Dendritic cell treated with granulocyte-macrophage colony-stimulating factor and Interleukin-4, amounts not matched to agents 40 ng/mL and 50 ng/mL, for 4 days (primary cell): ENCODE results near the gene MAP3K4.

Experiments
- H3K27ac Mint-ChIP-seq: one replicate; pipeline ENCODE4 v1.8.0; 2022; ENCODE audit warnings: mild to moderate bottlenecking, mixed read lengths
- H3K27me3 Mint-ChIP-seq: one replicate; pipeline ENCODE4 v1.8.0; 2022; ENCODE audit warnings: mild to moderate bottlenecking, mixed read lengths
- H3K36me3 Mint-ChIP-seq: one replicate; pipeline ENCODE4 v1.8.0; 2022; ENCODE audit warnings: low read depth, mixed read lengths
- H3K4me1 Mint-ChIP-seq: one replicate; pipeline ENCODE4 v1.8.0; 2022; ENCODE audit warnings: low read depth, mixed read lengths
- H3K4me3 Mint-ChIP-seq: one replicate; pipeline ENCODE4 v1.8.0; 2022; ENCODE audit warnings: mild to moderate bottlenecking, moderate library complexity, mixed read lengths
- H3K9me3 Mint-ChIP-seq: one replicate; pipeline ENCODE4 v1.8.0; 2022; ENCODE audit warnings: mixed read lengths
- intact Hi-C: fragments of 100-400 bp; cut with micrococcal nuclease; formaldehyde crosslinking; loops from one replicate; pipeline ENCODE4 v1.15.0; 2022

MAP3K4 gene, protein sequence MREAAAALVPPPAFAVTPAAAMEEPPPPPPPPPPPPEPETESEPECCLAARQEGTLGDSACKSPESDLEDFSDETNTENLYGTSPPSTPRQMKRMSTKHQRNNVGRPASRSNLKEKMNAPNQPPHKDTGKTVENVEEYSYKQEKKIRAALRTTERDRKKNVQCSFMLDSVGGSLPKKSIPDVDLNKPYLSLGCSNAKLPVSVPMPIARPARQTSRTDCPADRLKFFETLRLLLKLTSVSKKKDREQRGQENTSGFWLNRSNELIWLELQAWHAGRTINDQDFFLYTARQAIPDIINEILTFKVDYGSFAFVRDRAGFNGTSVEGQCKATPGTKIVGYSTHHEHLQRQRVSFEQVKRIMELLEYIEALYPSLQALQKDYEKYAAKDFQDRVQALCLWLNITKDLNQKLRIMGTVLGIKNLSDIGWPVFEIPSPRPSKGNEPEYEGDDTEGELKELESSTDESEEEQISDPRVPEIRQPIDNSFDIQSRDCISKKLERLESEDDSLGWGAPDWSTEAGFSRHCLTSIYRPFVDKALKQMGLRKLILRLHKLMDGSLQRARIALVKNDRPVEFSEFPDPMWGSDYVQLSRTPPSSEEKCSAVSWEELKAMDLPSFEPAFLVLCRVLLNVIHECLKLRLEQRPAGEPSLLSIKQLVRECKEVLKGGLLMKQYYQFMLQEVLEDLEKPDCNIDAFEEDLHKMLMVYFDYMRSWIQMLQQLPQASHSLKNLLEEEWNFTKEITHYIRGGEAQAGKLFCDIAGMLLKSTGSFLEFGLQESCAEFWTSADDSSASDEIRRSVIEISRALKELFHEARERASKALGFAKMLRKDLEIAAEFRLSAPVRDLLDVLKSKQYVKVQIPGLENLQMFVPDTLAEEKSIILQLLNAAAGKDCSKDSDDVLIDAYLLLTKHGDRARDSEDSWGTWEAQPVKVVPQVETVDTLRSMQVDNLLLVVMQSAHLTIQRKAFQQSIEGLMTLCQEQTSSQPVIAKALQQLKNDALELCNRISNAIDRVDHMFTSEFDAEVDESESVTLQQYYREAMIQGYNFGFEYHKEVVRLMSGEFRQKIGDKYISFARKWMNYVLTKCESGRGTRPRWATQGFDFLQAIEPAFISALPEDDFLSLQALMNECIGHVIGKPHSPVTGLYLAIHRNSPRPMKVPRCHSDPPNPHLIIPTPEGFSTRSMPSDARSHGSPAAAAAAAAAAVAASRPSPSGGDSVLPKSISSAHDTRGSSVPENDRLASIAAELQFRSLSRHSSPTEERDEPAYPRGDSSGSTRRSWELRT (N-terminal part only)

DNA sequence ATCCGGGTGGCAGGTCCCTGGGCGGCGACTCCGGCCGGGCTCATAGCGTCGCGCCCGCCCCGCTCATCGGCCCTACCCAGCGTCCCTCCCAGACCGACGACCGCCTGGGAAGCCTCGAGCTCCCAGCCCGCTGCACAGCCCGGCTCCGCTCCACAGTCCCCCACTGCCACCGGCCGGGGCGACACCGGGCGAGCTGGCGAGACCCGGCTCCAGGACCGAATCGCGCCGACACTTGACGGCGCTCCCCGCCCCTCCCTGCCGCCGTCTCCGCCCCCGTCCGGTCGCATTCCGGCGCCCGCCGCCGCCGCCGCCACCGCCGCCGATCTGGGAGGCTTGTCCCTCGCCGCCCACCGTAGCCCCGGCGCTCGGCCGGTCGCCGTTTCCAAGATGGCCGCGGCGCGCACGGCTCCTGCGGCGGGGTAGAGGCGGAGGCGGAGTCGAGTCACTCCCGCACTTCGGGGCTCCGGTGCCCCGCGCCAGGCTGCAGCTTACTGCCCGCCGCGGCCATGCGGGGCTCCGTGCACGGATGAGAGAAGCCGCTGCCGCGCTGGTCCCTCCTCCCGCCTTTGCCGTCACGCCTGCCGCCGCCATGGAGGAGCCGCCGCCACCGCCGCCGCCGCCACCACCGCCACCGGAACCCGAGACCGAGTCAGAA lies at the start of gene MAP3K4:
TSS of gene MAP3K4 (plus strand) at position 364 of the 655 bp plus-strand sequence. CDS start at position 527, 163 bp downstream.
- Mint-ChIP-seq H3K9me3 (no peaks in the 10 kb centered on the region), H3K4me3 (peak within 1 kb of the TSS; percentile 89), H3K4me1 (peaks cover 52% of the 10 kb centered on the region), H3K27ac (peak within 1 kb of the TSS; percentile 89), H3K36me3 (peaks cover 16% of the 10 kb centered on the region), H3K27me3 (peaks cover 2% of the 10 kb centered on the region)
- intact Hi-C loops, result loop anchor here (1.0 to 10.0 kb wide), 3 partner anchors 61 to 1733 kb away; partner anchors contain the start of genes AGPAT4, PACRG and PRKN

DNA sequence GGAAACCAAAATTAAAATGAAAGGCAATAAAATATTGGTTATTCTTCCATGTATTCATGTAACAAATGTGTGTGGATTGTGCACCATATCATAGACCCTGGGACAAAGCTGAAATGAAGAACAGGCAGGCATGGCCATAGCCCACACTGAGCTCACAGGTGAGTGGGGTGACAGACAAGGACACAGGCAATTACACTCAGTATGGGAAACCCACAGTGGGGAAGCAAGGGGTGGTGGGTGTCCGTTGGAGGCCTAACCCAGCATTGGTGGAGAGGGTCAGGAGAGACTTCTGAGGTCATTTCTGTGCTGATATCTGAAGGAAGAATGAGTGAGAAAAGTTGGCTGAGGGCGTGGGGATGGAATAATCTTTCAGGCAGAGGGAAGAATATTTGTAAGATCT lies 47.6 kb upstream of the MAP3K4 start:
- Mint-ChIP-seq H3K27ac (no peak overlapping the region), H3K36me3 (no peaks in the 10 kb centered on the region), H3K27me3 (peaks cover 6% of the 10 kb centered on the region), H3K4me3 (no peak overlapping the region), H3K9me3 (no peaks in the 10 kb centered on the region), H3K4me1 (no peaks in the 10 kb centered on the region)
- intact Hi-C loops, result no loop called here

DNA sequence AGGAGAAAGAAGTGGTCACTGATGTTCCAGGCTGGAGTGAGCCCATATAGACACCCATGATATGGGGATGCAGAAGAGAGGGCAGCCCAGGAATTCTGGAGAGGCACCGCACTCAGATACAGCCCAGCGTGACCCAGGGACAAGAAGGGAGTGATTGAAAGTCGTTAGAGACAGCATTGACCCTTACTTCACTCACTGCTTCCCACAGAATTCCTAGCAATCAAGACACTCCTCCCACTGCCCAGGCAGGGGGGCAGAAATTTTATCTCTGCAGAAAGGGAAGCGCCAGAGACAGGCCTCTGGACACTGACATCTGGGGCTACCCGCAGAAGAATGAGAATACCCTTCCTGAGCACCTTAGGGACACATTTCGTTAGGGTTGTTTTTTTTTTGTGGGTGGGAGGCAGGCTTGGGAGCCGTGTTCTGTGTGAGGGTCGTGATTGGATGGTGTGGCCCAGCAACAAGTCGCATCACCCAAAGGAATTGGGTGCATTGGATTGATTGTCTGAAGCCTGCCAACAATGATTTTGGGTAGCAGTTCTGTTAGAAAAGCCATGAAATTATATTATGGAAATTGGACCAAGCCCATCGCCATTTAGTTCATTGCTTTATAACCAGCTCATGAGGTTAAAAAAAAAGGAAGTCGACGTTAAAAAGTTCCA lies 45.9 kb upstream of the MAP3K4 start:
- intact Hi-C loops, result no loop called here

DNA sequence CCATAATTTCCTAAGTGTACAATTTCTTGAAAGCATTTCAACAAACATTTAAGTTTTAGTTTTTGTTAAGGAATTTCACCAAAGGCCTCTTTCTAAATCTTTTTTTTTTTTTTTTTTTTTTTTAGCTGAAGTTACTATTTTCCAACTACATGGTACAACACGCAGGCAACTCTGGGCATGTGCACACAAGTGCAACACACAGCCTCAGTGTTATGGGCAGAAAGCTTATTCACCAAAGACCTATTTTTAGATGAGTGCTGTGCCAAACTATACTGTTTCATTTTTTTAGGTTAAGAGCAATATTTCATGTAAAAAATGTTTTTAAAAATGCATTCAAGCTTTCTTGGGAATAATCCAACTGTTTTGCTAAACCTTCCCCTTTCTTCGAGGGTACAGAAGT lies 42.0 kb upstream of the MAP3K4 start:
- no peaks in the 10 kb centered on the region for H3K36me3 Mint-ChIP-seq
- no peak overlapping the region for H3K27ac Mint-ChIP-seq
- H3K27me3 Mint-ChIP-seq, result peaks cover 13% of the 10 kb centered on the region
- no peak overlapping the region for H3K4me3 Mint-ChIP-seq
- no peaks in the 10 kb centered on the region for H3K4me1 Mint-ChIP-seq
- intact Hi-C loops, result no loop called here
- no peaks in the 10 kb centered on the region for H3K9me3 Mint-ChIP-seq

More for the DNA sequence above, 45.9 kb upstream of the MAP3K4 start:
- H3K4me1 Mint-ChIP-seq, result no peaks in the 10 kb centered on the region
- H3K27ac Mint-ChIP-seq, result no peak overlapping the region
- no peak overlapping the region for H3K4me3 Mint-ChIP-seq
- no peaks in the 10 kb centered on the region for H3K36me3 Mint-ChIP-seq
- H3K27me3 Mint-ChIP-seq, result peaks cover 2% of the 10 kb centered on the region
- H3K9me3 Mint-ChIP-seq, result no peaks in the 10 kb centered on the region

DNA sequence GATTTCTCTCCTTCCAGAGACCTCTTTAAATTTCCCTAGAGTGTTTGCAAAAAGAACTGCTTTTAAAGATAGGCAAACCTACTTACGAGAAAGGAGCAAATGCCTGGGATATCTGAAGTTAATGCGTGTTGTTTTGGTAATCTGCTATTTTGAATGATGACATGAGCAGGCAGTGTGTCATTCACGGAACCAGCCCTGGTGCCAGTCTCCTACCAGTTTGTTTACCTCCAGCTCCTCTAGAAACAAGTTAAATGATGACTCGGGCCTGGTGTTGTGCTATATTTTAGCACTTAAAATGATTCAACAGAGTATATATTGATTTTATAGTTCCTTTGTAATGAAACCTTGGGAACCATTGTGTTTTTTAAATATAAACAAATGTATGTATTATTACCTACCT lies 41.1 kb upstream of the MAP3K4 start:
- H3K27me3 Mint-ChIP-seq, result peaks cover 14% of the 10 kb centered on the region
- no peak overlapping the region for H3K4me3 Mint-ChIP-seq
- H3K27ac Mint-ChIP-seq, result no peak overlapping the region
- no peaks in the 10 kb centered on the region for H3K9me3 Mint-ChIP-seq
- H3K36me3 Mint-ChIP-seq, result no peaks in the 10 kb centered on the region
- H3K4me1 Mint-ChIP-seq, result no peaks in the 10 kb centered on the region
- intact Hi-C loops, result no loop called here

DNA sequence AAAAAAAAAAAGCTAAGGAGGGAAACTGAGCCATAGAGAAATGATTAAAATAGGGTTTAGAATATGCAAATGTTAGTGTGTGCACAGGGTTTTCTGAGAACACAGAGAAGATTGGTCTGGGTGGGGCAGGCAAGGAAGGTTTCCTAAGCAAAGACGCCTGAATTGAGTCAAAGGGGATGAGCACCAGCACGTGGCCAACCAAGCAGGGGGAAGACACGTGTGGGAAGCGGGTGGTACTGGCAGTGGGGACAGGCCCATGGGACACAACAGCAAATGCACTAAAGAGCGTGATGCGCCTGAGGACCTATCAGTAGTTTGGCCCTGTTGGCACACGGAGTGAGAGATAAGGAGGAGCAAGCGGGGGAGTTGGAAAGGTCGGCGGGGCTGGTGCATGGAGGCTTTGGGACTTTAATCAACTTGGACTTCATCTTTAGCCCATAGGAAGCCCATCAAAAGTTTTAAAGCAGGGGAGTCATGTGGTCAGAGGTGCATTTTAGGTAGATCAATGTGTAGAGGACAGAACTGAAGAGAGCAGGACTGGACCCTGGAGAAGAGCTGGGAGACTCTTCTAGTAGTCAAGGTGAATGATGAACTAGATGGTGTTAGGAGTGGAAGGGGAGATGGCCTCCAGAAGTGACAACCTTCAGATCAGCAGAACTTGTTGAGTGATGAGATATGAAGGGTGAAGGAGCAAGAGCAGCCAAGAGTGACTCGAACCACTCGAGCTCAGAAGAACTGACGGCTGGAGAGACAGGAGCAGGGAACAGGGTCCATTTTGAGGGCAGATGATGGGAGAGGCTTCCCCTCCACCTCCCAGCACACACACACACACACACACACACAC lies 40.2 kb upstream of the MAP3K4 start:
- Mint-ChIP-seq H3K27me3 (peaks cover 15% of the 10 kb centered on the region), H3K27ac (no peak overlapping the region), H3K9me3 (no peaks in the 10 kb centered on the region), H3K36me3 (no peaks in the 10 kb centered on the region), H3K4me1 (no peaks in the 10 kb centered on the region), H3K4me3 (no peak overlapping the region)
- intact Hi-C loops, result no loop called here

DNA sequence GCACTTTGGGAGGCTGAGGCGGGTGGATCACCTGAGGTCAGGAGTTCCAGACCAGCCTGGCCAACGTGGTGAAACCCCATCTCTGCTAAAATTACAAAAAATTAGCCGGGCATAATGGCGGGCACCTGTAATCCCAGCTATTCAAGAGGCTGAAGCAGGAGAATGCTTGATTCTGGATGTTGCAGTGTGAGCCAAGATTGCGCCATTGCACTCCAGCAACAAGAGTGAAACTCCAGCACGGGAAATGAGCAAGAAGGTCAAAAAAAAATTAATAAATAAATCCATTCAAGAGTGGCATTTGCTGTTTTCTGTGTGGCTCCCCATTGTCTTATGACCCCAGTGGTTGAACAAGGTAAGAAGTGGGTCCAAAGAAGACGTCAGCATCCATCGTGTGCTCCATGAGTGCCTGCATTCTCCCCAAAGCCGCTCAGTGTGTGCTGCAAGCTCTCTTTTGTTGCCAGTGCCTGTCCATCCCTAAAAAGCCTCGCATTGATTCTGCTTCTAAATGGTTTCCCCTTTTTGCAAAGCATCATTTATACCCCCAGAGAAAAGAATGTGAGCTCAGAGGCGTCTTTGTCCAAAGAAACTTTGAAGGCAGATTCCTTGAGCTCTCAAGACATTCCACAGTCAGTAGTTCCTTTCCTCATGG lies 38.8 kb upstream of the MAP3K4 start:
- Mint-ChIP-seq H3K9me3 (no peaks in the 10 kb centered on the region), H3K36me3 (no peaks in the 10 kb centered on the region), H3K27me3 (peaks cover 17% of the 10 kb centered on the region), H3K4me3 (no peak overlapping the region), H3K4me1 (no peaks in the 10 kb centered on the region), H3K27ac (no peak overlapping the region)
- intact Hi-C loops, result no loop called here

DNA sequence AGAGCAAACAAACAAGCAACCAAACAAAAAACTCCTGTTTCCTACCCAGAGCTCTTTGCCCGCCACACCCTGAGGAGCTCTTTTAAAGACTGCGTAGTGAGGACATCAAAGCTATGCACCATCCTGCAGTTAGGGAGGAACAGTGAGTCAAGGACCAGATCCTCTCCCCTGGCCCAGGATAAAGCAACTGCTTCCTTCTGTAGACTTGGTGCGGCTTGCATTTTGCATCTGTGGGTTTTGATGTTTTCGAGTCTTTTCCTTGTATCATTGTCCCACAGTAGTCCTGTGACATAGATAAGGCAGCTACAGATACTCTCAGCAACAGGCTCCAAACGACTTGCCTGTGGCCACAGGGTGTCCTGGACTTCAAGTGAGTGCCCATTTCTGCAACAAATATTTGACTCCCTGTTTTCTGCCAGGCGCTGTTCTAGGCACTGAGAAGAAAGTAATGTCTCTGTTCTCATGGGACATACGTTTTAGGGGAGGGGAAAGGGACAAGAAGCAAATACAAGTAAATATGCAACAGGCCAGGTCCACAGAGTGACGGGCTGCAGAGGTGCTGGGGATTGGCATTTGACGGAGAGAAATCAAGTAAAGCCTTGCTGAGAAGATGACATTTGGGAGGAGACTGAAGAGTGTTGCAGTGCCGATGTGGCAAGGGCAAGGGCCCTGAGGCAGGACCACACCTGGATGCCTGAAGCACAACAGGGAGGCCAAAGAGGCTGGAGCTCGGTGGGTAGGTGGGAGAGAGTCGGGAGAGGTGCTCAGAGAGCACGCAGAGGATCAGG lies 35.9 kb upstream of the MAP3K4 start:
- Mint-ChIP-seq H3K9me3 (no peaks in the 10 kb centered on the region), H3K36me3 (no peaks in the 10 kb centered on the region)

DNA sequence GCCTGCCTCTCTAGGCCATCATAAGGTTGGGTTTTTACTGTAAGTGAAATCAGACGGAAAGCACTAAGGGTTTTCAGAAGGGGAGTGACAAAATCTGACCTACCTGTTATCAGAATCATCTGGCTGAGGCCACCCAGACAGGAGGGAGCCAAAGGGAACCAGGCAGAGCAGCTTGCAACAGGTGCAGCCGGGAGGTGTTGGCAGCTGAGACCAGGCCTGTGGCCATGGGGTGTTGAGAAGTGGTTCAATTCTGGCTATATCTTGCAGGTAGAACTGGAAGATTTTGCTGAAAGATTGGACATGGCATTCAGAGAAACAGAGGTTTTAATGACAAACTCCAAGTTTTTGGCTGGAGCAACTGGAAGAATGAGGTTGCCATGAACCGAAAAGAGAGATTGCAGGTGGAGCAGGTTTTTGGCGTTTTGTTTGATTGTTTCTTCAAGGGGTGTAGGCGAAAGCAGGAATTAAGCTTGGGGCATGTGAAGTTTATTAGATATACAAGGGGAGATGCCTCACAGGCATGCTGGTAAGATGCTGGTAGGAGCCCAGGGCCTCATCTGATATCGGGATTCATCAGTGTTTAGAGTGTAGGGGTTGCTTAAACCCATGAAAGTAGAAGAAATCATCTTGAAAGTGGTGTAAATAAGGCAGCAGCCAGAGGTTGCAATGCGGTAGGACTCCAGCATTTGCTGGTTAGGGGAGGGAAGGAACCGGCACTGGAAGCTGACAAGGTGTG lies 35.1 kb upstream of the MAP3K4 start:
- Mint-ChIP-seq H3K9me3 (no peaks in the 10 kb centered on the region), H3K36me3 (no peaks in the 10 kb centered on the region), H3K27ac (no peak overlapping the region), H3K4me3 (no peak overlapping the region), H3K4me1 (no peaks in the 10 kb centered on the region), H3K27me3 (peaks cover 18% of the 10 kb centered on the region)
- intact Hi-C loops, result no loop called here

More for the DNA sequence above, 35.9 kb upstream of the MAP3K4 start:
- H3K4me3 Mint-ChIP-seq, result no peak overlapping the region
- H3K27ac Mint-ChIP-seq, result no peak overlapping the region
- intact Hi-C loops, result no loop called here
- no peaks in the 10 kb centered on the region for H3K4me1 Mint-ChIP-seq
- peaks cover 22% of the 10 kb centered on the region for H3K27me3 Mint-ChIP-seq

DNA sequence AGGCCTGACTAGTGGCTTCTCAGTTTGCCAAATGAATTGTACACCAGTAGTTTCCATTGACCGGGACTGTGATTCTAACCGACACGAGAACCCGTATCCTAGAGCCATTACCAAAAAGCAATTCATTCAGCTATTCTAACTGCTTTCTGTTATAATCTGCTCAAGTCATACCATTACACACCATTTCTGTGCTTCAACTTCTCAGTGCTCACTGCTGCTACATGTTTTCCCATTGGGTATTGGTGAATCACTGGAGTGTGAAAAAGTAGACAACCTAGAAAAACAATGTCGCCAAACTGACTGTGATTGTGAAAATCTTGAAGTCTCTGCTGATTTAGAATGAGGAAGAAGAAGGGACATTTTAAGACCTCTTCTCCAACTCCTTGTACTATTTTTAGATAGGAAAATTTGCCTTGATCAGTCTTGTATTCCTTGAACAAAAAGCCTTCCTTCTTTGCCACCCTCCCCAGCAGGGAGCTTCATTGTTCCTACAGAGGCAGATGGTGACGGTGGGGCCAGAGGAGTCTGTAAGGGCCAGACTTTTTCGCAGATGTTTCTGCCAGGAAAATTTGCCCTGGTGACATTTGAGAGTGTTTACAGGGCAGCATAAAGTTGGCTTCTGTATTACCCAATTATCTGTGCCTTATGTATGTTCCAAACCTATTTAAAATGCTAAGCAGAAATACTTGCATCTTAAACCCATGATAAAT lies 31.7 kb upstream of the MAP3K4 start:
- intact Hi-C loops, result no loop called here
- H3K4me3 Mint-ChIP-seq, result no peak overlapping the region

More for the DNA sequence above, 31.7 kb upstream of the MAP3K4 start:
- H3K36me3 Mint-ChIP-seq, result no peaks in the 10 kb centered on the region
- no peak overlapping the region for H3K27ac Mint-ChIP-seq
- no peaks in the 10 kb centered on the region for H3K4me1 Mint-ChIP-seq
- H3K27me3 Mint-ChIP-seq, result peaks cover 17% of the 10 kb centered on the region
- H3K9me3 Mint-ChIP-seq, result no peaks in the 10 kb centered on the region
